Islet of Langerhans (tissue), 1 donor: ENCODE results near the gene HSD11B1L.

ENCODE experiments used
- FAIRE-seq: peaks from one replicate; lab custom pipeline; 2011; peaks lifted over from hg19 to GRCh38; lab: Jason Lieb, UNC

HSD11B1L gene, protein sequence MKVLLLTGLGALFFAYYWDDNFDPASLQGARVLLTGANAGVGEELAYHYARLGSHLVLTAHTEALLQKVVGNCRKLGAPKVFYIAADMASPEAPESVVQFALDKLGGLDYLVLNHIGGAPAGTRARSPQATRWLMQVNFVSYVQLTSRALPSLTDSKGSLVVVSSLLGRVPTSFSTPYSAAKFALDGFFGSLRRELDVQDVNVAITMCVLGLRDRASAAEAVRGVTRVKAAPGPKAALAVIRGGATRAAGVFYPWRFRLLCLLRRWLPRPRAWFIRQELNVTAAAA

DNA sequence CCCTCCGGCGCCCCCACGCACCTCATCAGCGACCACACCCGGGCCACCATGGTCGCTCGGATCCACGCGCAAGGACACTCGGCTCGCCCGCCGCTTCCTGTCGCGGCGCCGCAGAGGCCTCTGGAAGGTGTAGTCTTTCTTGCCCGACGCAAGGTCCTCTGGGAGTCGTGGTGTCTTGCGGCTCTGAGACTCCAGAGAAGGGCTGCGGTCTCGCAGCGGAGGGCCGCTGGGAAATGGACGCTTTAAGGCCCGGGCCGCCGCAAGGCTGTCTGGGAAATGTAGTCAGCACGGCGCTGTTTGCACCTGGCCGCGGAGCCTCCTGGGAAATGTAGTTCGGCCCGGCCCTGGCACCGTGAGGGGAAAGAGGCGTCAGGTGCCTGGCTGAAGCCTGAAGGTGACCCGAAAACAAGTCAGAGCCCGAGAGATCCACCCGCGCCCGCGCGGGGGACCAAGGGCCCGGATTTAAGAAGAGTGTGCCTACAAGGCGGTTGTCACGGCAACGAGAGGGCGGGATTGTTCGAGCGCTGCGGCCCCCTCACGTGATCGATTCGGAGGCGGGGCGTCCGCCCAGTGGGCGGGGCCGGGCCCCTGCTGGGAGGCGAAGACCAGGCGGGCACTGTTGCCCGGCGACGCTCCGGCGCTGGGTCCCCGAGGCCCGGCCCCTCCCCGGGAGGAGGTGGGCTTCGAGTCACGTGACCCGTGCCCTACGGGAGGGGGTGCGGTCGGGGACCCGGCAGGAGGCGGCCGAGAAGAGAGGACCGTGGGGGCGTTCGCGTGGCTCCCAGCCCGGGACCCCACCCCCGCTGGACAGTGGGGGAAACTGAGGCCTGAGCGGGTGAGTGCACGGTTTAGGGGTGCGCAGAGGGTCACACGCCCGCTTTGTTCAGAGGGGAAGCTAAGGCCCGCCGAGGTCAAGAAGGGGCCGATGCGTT, at the start of gene HSD11B1L, which contains the start of gene MICOS13:
Gene HSD11B1L (plus strand): TSS at position 591 of the 932 bp plus-strand sequence. CDS start 3,806 bp downstream, outside the sequence.
Gene MICOS13 (minus strand): TSS at position 80 of the 932 bp plus-strand sequence. CDS start 30 bp downstream, at position 50.
- peak; percentile 79 for FAIRE-seq

DNA sequence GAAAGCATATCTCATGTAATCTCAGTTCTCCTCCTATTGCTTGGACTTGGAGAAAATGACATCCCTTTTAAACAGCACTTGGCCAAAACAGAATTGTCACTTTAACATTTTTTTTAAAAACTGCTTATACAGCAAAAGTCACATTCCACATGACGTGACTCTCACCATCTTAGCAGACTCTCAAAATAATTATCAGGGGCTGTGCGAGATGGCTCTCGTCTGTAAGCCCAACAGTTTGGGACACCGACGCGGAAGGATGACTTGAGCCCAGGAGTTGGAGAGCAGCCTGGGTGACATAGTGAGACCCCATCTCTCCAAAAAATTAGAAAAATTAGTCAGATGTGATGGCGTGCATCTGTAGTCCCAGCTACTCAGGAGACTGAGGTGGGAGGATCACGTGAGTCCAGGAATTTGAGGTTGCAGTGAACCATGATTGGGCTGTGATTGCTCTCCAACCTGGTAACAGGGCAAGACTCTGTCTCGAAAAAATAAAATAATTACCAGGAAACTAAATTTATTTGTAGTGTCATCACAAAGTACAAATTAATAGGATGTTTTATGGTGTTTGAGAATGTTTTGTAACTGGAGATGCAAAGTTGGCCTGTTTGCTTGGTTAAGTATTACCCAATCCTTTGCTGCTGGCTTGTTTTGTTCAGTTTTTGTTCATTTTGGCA, 49.1 kb upstream of the HSD11B1L start:
- FAIRE-seq, result no peak

DNA sequence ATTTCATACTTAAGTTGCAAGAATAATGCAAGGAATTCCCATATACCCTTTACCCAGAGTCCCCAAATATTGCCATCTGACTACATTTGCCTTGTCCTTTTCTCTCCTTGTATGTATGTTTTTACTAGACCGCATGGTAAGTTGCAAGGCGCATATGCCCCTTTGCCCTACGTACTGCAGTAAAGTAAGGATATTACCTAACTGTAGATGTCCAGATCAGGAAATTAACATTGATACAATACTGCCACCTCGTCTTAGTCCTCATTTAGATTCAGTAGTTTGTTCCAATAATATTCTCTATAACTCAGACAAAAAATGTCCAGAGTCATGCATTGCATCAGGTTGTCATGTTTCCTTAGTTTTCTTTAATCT, 48.6 kb upstream of the HSD11B1L start:
- no peak for FAIRE-seq

DNA sequence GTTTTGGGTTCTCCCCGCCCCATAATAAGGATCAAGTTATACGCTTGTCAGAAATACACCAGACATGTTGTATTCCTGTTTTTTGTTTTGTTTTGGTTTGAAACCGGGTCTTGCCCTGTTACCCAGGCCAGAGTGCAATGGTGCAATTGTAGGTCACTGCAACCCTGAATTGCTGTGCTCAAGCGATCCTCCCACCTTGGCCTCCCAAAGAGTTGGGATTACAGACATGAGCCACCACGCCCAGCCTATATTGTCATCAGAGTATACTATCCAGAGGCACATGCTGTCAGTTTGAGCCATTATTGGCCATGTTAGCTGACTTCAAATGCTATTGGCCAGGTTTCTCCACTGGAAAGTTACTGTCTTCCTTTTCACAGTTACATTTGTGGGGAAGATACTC, 48.2 kb upstream of the HSD11B1L start:
- FAIRE-seq, result no peak

DNA sequence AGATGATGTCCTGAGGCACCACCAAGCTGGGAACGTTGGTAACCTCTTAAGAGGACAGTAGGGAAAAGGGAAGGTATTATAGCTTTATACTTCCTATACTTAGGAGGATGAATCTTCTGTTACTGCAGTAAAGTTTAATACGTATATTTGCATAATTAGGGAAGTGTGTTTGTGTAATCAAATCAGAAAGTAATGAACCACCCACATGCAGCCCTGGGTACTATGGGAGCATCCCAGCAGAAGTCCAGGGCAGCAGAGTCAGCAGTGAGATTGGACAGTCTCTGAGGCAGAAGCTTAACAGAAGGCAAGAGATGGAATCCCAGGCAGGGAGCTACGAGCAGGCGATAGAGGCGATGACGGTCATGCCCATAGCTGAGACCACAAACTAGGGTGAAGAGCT, 45.4 kb upstream of the HSD11B1L start:
- FAIRE-seq, result no peak

DNA sequence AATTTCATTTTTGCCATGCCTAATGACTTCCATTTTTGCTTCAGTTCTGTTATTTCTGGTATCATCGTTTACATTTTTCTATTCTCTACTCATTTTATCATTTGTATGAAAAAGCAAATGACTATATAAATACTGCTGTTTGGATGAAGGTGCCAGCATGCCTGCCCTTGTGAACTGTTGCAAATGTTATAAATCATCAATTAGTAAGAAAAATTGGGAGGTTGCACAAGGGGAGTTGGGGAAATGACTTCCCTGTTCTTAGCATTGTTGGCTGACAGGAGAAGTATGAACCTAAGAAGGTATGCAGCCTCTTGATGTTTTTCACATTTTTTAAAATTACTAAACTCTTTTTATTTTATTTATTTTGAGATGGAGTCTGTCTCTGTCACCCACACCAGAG, 42.9 kb upstream of the HSD11B1L start:
- FAIRE-seq, result no peak

DNA sequence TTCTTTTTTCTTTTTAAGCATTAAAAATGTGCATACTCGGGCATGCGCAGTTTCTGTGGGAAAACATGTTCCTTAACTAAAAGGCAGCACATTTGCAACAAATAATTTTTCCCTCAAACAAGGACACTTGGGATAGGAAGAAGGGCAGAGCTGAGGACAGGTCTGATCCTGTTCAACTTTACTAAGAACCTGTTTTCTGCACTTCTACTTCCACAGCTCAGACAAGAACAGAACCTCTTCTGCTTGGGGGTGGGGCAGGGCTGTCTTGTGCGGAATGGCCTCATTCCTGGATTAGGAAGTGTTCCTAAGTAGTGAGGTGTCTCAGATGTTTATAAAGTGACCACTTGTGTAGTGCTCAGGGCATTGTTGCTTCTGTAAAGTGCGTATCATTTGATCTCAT, 39.7 kb upstream of the HSD11B1L start:
- FAIRE-seq, result no peak

DNA sequence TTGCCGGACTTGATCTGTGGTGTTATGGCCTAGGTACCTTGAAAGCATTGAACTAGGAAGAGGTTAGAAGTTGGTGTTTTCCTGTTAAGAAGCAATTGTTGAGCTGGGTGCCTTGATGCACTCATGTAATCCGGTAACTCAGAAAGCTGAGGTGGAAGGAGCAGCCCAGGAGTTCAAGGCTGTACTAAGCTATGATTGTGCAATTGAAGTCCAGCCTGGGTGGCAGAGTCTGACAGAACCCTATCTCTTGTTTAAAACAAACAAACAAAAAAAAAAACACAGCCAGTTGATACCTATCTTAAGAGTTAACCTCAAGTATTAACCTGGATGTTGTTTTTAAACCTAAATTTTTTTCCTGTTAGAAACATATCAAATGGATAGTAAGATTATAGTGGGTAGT, 38.6 kb upstream of the HSD11B1L start:
- FAIRE-seq, result no peak

DNA sequence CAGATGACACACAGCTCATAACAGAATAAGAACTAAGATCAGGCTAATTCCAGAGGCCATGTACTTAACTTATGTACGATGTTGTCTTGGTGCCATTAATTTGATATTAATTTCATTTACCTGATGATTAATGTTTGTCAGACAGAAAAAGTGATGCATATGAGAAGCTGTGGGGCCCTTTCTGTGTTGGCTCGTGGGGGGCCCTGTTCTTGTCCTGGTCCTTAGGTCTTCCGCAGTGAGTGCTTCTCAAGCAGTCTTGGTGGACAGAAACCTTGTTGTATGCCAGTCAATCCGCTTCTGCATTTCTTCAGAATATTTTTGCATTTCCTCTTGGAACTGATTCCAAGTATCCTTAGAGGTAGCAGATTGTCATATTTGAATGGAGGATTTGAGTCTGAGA, 37.8 kb upstream of the HSD11B1L start:
- no peak for FAIRE-seq

DNA sequence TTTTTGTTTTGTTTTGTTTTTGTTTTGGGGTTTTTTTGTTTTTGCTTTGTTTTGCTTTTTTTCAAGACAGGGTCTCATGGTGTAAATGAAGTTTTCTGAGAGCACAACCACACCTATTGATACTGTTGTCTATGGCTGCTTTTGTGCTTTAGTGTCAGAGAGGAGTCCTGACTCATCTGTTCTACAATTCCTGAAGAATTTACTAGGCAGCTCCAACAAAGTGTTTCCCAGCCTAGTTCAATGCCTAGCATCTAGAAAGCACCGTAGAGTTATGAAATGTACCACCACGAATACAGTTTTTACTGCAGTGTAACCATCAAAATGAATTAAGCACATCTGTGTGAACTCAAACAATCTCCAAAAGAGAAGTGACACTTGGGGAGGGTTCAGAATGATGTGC, 36.8 kb upstream of the HSD11B1L start:
- no peak for FAIRE-seq

DNA sequence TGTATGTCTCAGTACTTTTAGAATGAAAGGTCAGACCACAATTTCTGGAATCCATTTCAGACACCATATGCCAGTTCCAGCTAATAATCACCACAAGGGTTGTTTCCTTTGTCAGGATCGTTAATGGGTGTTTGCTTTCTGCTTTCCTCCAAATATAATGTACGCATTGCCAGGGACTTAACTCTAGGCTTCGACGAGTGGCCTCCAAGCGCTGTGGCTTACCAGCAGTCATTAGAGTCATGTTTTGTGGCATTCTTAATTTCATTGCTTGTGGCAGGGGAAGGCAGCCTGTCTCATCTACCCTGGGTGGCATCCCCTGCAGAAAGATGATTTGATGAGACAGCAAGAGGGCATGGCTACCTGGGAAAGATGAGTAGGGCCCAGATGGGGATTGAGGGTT, 35.4 kb upstream of the HSD11B1L start:
- peak; percentile 95 for FAIRE-seq

DNA sequence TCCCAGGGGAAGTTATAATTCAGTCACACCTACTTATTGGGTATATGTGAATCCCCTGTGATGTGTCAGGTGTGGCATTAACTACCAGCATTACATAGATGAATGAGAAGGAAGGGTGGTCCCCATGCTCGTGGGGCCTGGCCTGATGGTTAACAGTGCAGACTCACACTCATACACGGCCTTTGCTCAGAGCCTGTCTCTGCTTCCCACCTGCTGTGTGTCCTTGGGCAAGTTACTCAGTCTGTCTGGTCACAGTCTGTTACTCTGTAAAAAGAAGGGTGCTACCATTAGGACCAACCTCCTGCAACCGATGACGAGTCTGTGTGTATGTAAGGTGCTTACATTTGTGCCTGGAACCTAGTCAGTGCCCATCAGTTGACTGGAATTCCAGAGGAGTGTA, 34.1 kb upstream of the HSD11B1L start:
- FAIRE-seq, result no peak

DNA sequence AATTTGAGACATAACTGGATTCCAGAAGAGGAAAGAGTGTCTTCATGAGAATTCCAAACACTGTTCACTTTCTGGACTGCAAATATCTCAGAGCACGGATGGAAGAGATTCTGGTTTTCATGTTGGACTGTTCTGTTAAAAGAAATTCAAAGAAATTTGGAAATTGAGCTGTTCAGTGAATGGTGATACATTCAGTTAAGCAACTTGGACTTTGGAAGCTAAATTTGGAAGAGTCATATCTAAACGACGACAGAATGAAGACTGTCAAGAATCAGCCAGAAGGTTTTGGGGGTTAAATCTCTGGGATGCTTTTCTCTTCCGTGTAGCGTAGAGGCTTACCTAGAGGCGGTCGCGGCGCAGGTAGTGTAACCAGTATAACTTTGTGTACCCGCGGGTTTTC, 32.4 kb upstream of the HSD11B1L start:
- FAIRE-seq, result no peak

DNA sequence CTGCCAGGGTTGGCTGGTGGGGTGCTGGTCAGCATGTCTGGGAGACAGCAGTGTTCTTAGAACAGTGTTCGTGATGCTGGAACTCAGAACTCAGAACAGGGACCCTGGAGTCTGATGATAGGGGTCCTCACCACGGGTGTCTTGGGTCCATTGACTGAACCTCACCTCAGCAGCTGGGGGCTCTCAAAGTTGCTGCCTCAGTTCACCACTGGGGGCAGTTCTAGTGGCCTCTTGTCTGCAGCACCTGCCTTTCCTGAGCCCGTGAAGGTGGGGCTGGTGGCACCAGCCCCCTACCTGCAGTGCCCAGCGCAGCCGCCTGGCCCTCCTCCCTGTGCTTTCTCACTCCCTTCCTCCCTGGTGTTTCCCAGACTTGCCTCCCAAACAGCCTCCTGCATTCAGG, 29.5 kb upstream of the HSD11B1L start:
- no peak for FAIRE-seq

DNA sequence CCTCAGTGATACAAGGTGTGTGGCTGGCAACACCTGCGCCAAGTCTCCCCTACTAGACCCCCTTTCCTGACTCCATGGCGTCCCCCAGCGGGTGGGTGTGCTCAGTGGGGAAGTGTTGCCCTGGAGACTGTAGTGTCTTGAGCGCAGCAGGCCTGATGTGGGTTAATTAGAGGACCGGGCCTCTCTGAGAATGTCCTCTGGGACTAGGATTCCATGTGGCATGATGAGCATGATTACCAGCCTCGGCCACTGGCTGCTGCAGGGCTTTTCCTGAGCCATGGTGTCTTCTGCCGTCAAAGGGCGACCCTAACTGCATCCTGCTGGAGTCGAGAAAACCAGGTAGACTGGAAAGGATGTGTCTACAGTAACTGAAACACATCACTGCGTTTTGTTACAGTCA, 28.6 kb upstream of the HSD11B1L start:
- no peak for FAIRE-seq

DNA sequence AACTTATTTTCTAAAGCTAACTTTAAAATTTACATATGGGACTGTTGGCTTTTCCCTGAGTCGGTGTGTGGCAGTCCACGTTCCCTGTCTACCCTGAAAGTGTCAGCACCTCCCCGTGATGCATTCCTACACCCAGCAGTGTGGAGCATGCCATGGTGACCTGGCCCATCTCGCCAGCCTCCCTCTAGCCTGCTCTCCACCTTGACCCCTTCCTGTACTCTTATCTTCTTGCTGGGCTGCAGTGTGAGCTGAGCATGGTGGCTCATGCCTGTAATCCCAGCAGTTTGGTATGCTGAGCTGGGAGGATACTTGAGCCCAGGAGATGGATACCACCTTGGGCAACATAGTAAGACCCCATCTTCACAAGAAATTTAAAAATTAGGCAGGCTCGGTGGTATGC, 25.9 kb upstream of the HSD11B1L start:
- no peak for FAIRE-seq

DNA sequence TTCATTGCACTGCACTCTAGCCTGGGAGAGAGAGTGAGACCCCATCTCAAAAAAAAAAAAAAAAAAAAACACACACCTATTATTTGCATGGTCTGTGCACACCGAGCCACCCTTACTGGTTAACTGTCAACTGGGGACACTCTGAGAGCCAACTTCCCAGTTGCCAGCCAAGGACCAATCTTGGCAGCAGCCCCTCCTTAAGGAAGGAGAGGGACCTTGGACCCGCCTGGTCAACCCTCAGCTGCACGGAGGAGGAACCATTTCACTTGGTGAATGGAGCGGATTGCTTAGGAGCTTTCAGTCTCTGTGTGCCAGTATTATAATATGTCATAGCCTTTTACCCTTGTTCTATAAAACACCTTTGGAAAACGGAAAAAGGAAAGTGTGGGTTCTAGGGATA, 25.4 kb upstream of the HSD11B1L start:
- no peak for FAIRE-seq

DNA sequence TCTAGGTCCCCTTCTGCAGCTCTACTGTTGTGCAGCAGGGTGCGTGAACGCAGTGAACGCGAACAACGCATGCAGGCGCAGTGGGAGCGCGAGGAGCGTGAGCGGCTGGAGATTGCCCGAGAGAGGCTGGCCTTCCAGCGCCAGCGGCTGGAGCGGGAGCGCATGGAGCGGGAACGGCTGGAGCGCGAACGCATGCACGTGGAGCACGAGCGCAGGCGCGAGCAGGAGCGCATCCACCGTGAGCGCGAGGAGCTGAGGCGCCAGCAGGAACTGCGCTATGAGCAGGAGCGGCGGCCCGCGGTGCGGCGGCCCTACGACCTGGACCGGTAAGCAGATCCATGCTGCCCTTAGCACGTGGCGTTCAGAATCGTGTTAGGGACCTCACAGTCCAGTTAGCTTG, 19.3 kb upstream of the HSD11B1L start:
- no peak for FAIRE-seq

DNA sequence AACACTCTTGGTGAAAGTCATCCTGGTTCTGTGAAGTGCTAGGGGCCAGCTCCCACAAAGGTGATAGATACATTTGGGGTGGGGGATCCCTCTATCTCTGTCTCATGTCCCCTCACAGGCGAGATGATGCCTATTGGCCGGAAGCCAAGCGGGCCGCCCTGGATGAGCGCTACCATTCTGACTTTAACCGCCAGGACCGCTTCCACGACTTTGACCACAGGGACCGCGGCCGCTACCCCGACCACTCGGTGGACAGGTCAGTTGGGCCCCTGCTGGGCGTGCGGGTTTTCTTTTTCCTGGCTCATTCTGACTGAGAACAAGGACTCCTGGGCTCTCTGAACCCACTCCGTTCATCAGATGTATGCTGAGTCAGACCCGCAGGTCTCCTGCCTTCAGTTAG, 16.9 kb upstream of the HSD11B1L start:
- FAIRE-seq, result no peak

DNA sequence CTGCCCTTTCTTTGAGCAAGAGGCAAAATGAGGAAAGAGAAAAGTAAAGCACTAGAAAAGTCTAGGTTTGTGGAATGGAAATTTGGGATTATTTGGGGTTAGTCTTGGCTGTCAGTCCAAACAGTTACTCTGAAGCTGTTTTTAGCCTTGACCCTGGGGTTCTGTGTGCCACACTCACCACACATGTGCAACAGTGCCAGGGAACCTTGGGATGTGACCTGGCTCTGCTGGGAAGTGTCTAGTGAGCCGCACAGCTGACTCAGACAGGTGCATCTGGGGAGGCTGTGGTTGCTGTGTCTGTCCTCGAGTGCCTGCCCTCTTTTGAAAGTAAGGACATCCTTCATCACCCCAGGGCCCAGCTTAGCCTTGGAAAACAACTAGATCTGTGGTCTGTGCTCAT, 16.3 kb upstream of the HSD11B1L start:
- FAIRE-seq, result no peak

DNA sequence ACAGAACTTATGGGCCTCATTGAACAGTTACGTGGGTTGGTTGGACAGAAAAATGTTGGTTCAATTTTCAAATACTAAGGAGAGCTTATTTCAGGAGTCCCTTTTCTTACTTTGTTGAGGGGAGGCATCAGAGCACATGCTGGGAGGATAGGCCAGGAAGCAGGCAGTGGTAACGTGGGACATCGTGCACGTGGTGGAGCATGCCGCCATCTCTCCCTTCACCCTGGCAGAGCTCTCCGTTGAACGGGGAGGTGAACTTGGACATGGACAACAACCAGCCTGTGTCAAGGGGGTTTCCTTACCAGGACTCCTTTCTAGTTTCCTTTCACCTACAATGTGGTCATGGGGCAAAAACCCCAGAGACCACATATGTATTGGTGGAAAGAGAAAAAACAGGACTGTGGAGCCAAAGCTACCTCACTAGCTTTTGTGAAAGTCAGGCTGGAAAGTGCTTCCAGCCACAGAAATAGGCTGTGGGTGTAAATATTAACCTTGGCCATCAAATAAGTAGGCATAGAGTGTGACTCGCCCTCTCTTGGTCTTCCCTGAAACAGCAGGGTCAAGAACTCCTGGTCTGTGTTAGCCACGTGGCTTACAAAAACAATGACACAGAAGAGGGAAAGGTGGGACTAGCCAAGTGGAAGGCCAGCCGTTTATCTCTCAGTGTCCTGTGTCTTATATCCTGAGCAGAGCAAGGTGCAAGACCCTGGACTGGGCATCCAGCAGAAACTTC, 14.9 kb upstream of the HSD11B1L start:
- peak; percentile 60 for FAIRE-seq

DNA sequence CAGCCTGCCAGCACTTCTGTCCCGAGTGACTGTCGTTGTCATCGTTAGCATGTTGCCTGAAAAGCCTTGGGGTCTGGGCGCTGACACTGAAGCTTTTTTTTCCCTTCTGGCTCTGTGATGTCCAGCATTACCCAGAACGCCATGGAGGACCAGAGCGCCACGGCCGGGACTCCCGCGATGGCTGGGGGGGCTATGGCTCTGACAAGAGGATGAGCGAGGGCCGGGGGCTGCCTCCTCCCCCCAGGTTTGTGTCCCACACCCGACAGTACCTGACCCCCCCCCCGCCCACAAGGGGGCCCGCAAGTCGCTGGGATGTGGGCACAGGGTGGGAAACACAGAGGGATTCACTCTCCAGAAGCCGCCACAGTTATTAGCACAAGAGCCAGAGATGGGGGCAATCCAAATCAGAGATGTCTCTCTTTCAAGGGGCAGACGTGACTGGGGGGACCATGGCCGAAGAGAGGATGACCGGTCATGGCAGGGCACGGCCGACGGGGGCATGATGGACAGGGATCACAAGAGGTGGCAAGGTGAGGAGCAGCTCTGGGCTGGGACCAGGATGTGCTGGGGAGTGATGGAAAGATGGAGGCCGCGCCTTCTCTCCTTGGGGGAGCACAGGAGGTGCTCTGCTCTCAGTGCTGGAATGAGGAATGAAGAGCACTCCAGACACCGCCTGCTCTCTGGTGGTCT, 13.8 kb upstream of the HSD11B1L start:
- FAIRE-seq, result no peak
